ENCODE results near the gene ARHGAP22. TPM values are rescaled to one million over a fixed set of nuclear protein-coding genes. Genes with fewer than 3 reads are reported as not detected.
A peak's percentile ranks its signal among the peaks of the same experiment; 100 is the strongest.

Gene ARHGAP22
- total and polyA plus RNA-seq, 8 donors: 2.2 to 10.4 (median 2.8) TPM

GRCh38 chr10:48587101-48587500 is 17.8 kb downstream of the ARHGAP22 start:
- Histone ChIP-seq H3K27me3 (no peaks in the 10 kb centered on the region), H3K36me3 (no peaks in the 10 kb centered on the region), H3K4me3 (no peak overlapping the region), H3K27ac (no peak overlapping the region), H3K9me3 (peaks cover 0 to 4% of the 10 kb centered on the region in 2 donors), H3K4me1 (no peaks in the 10 kb centered on the region)
- DNase-seq (no peak), ATAC-seq (no peak)
- intact Hi-C loops (cut with DNase I): no loop called here
- no peak for TF ChIP-seq CTCF (IDR thresholded peaks at IDR 0.05)

GRCh38 chr10:48582970-48583369 is 21.9 kb downstream of the ARHGAP22 start:
- TF ChIP-seq CTCF (IDR thresholded peaks at IDR 0.05): no peak
- Histone ChIP-seq H3K27me3 (no peaks in the 10 kb centered on the region), H3K4me3 (no peak overlapping the region), H3K27ac (no peak overlapping the region), H3K9me3 (peaks cover 0 to 4% of the 10 kb centered on the region in 2 donors), H3K4me1 (no peaks in the 10 kb centered on the region), H3K36me3 (no peaks in the 10 kb centered on the region)
- ATAC-seq: no peak
- DNase-seq: no peak
- intact Hi-C loops (cut with DNase I): no loop called here

GRCh38 chr10:48580236-48580635 is 24.6 kb downstream of the ARHGAP22 start:
- no peaks in the 10 kb centered on the region for H3K27me3 ChIP-seq
- intact Hi-C loops (cut with DNase I): no loop called here
- H3K27ac ChIP-seq: no peak overlapping the region

GRCh38 chr10:48579251-48579960 is 25.5 kb downstream of the ARHGAP22 start:
- DNase-seq (no peak), ATAC-seq (no peak)
- peaks cover 0 to 14% of the 10 kb centered on the region in 2 donors for H3K4me1 ChIP-seq
- H3K4me3 ChIP-seq: no peak overlapping the region
- intact Hi-C loops (cut with DNase I): no loop called here
- H3K27me3 ChIP-seq: no peaks in the 10 kb centered on the region
- no peaks in the 10 kb centered on the region for H3K9me3 ChIP-seq
- H3K36me3 ChIP-seq: no peaks in the 10 kb centered on the region
- no peak overlapping the region for H3K27ac ChIP-seq
- TF ChIP-seq CTCF (IDR thresholded peaks at IDR 0.05): no peak

More at GRCh38 chr10:48580236-48580635, 24.6 kb downstream of the ARHGAP22 start:
- peaks cover 0 to under 1% of the 10 kb centered on the region in 2 donors for H3K9me3 ChIP-seq
- no peak for ATAC-seq
- TF ChIP-seq CTCF (IDR thresholded peaks at IDR 0.05): no peak
- H3K4me1 ChIP-seq: peaks cover 0 to 8% of the 10 kb centered on the region in 2 donors
- no peak overlapping the region for H3K4me3 ChIP-seq
- no peak for DNase-seq
- no peaks in the 10 kb centered on the region for H3K36me3 ChIP-seq

DNA sequence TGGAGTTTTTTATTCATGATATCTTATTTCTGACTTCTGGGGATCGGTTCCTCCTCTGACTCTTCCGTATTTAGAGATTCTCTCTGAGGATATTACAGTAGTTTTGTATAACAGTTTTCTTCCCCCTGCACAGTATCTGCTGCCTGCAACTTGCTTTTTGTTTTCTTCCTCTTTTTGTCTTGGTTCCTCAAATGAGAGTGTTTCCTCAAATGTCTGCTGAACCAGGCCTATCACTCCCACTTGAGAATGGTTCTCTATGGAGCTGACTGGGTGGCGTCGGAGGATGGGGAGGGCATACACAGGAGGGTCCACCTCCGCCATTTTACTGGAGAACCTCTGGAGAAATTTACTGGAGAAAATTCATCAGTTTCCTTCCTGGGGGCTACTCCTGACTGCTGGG is 27.7 kb downstream of the ARHGAP22 start:
- Histone ChIP-seq H3K27ac (peak overlapping the region in 1 of 2 donors; percentile 77), H3K4me1 (peaks cover 0 to 14% of the 10 kb centered on the region in 2 donors), H3K9me3 (no peaks in the 10 kb centered on the region), H3K4me3 (no peak overlapping the region), H3K27me3 (no peaks in the 10 kb centered on the region), H3K36me3 (no peaks in the 10 kb centered on the region)
- ATAC-seq: peak; percentile 84
- no peak for TF ChIP-seq CTCF (IDR thresholded peaks at IDR 0.05)
- no peak for DNase-seq
- intact Hi-C loops (cut with DNase I): no loop called here
